SHP77 treated with DMSO at 0.1 percent for 48 hours (cell line): ENCODE results near the gene INSIG2.

Source experiments
- DNase-seq: peaks from one replicate; lab custom pipeline; 2025; lab: John Stamatoyannopoulos, UW

INSIG2 gene

DNA sequence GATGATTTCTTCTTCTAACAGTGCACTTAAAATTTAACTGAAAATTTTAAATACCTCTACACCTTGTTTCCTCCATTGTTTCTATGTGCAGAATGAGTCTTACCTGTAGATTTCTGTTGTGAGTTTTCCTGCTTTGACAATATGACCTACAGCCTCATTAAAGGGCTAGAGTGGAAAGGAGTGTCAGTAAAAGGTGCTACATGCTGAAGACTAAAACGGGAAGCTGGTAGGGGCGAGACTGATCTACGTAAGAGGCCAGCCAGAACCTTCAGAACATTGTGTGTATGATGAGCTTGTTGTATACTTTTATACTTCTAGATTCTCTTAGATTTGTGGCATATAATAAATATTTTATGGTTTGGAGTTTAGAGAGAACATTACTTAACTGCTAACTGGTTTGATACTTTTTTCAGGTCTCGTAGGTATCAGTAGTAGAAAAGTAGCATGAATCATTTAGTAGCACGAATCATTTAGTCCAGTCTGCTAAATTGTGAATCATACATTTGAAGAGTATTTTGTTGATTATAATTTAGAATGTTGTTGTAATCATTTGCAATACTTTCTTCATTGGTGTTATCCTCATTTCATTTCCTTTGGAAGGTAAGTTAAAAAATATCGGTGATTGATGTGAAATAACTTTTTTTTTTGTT is 14.3 kb downstream of the INSIG2 start:
- no peak for DNase-seq

DNA sequence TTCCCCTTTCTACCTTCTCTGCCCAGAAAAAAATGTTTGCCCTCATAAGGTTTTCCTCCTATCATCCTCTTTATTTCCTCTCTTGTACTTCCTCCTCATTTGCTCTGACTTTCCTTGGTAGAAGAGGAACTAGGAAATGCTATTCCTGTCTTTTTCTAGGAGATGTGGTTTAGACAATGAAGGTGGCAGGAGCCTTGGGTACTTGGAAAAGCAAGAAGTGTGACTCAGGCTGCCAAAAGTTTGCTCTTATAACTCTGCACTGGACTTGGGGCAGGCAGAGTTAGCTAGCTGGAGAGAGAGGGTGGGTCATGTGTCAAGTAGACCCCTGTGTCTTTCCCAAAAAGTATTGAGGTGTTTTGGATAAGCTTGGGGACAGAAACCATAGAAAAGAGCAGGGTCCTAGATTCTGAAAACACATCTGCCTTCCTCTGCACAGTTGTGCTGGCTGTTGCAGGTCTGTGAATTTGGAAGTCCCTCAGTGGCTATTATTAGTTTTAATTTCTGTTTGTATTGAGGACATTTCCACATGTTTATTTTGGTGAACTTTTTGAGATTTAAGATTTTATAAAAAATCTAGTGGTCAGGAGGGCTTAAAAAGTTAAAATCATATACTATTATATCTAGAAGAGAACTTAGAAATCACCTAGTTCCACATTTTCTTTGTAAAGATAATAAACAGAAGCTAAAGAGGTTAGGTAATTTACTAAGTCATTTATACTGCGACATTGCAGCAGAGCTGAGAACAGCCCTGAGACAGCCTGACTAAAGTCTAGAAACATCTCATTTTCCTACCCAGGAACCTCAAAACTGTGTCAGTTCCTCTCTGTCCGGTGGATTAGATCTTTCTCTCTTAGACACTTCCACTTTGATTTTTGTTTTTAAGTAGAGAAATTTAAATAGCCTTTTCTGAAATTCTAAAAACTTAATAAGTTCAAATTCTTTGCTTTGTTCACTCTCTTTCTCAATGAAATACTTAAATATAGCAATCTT is 16.0 kb downstream of the INSIG2 start:
- no peak for DNase-seq

GRCh38 chr2:118105497-118105896 is 17.2 kb downstream of the INSIG2 start:
- DNase-seq = no peak

GRCh38 chr2:118106926-118107325 is 18.7 kb downstream of the INSIG2 start:
- no peak for DNase-seq

DNA sequence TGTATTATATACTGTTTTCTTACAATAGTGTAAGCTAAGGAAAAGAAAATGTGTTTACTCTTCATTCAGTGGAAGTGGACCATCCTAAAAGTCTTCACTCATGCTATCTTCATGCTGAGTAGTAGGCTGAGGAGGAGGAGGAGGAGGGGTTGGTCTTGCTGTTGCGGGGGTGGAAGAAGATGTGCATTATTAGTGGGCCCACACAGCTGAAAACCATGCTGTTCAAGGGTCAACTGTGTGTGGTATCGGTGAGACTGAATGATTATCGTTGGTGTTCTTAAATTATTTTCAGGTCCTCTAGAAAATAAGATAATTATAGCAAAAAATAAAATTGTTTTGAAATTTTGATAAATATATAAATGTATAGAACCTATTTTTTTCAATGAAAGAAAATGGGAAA is 22.0 kb downstream of the INSIG2 start:
- no peak for DNase-seq

- no peak for DNase-seq
Measured at GRCh38 chr2:118110991-118111390, 22.7 kb downstream of the INSIG2 start.

DNA sequence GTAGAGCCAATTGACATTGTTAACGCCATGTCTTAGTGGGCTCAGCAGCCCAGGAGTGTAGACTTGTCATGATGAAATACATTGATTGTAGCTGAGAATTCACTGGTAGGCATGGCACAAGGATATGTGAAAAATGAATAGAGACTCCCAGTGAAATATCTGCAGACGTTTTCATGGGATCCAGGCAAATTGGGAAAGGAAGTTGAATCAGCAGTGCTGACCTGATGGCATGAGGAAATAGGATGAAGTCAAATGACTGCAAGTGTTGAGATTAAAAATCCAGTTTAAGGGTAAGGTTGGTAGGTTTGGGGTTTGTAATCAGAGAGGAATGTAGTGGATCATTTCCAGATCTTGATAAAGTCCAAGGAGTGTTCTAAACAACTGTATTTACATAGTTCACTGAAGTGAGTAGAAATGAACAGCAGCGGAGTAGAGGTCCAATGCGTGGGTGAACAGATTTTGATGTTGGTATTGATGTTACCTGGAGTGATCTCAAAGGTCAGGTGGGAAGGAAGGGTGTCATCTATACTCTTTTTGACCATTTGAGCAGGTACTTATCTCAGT is 24.6 kb downstream of the INSIG2 start:
- DNase-seq = no peak

DNA sequence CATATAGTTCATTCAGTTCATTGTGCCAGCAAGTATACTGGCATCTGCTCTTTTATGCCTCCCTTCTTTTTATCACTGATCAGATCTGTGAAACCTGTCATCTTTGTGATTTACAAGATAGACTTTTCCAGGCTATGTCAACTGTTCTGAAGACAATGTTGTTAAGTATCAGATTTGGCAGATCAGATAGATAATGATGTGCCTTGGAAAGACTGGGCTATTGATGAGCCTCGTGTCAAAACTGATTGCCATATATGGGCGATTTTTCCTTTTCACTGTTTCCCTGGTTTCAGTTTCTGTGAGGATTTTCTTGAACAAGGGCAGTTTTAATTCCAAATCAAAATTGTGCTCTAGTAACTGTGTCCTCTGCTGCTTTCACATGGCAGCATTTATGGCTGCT is 26.6 kb downstream of the INSIG2 start:
- DNase-seq = no peak

- DNase-seq = no peak
Measured at GRCh38 chr2:118115761-118116160, 27.5 kb downstream of the INSIG2 start.

DNA sequence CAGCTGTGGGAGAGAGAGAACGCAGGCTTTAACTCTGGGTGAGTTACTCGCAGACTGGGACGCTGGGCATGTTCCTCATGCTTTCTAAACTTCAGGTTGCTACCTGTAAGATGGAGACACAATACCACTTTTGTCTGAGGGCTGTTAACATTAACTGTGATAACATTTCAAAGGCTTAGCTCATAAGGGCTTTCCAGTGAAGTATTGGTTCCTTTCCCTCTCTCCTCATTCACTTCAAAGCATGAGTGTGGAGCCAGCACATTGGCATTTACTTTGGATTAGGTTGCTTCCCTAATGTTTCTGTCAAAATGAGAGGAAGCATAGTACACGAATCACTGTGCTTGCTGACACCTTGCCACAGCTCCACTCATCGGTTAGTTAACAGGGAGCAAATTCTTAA is 30.2 kb downstream of the INSIG2 start:
- no peak for DNase-seq

GRCh38 chr2:118119158-118119727 is 31.0 kb downstream of the INSIG2 start:
- DNase-seq = no peak

GRCh38 chr2:118119761-118120400 is 31.6 kb downstream of the INSIG2 start:
- no peak for DNase-seq

DNA sequence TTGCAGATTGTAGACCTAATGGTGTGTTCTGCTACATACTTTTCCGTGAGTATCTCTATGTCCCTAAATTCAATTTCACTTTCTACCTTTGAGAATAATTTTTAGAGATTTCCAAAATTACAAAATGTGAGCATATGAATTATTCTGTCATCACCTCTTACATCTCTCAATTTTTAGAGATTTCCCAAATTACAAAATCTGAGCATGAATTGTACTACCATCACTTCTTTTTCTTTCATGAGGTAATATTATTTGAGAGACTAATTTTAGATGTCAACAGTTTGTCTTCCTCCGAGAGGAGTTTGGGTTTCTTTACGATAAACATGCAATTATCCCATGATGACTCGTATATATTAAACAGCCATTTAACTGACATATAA is 32.1 kb downstream of the INSIG2 start:
- DNase-seq = no peak

GRCh38 chr2:118121101-118121500 is 32.8 kb downstream of the INSIG2 start:
- no peak for DNase-seq

- DNase-seq = no peak
Measured at GRCh38 chr2:118121986-118122524, 33.8 kb downstream of the INSIG2 start.

DNA sequence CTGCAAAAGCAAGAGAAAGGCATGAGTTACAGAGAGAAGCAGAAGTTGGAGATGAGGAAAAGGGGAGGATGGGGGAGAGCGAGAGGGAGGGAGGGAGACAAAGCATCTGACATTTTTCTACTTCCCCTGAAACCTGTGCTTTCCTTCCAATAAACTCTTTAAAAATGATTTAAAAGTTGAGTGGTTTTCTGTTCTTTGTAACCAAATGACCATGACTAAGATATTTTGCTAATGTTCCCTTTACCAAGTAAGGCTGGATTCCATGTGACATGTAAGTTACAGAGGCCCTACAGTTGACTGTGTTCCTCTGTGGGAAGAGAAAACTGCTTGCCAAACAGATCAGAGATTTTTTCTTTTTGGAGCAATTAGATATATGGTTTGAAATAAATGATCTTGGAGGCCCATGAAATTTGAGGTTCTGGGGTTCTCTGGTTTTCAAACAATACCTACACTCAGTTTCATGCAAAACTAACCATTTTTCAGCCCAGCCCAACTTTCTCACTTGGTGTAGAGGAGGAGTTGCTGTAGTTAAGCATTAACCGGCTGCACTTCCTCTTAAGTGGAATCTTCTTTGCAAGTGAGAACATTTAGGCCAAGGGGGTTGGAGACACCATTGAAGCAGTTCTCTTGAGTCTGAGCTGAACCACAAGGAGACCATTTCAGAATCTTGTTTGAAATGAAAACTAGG is 34.5 kb downstream of the INSIG2 start:
- DNase-seq = no peak

DNA sequence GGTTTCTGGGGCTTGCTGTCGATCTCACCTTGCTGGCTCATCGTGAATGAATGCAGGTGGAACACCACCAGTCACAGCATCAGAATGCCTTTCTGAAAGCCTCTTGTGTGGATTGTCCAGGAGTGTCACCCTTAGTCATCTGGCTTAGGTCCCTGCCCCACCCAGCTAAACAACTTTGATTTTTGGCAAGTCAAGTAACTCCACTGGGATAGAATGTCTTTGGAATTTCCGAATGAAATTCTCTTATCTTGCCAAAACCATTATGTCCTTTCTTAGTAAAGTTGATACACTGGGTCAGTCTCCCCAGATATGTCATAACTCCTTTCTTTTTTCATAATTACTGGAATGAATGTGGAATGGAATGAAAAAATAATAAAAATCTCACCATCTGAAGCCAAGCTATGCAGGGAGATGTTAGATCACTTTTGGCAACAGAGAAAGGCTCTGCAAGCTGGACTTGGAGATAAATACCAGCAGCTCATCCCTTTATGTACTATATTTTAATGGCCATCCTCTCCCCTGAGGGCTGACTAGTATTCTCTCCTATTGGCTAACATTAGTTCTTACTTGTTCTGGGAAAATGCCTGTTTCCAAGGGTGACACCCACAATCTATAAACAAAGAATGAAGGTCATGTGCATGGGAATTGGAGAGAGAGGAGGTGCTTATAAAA is 35.4 kb downstream of the INSIG2 start:
- DNase-seq = no peak

- DNase-seq = no peak
Measured at GRCh38 chr2:118124288-118124891, 36.1 kb downstream of the INSIG2 start.

DNA sequence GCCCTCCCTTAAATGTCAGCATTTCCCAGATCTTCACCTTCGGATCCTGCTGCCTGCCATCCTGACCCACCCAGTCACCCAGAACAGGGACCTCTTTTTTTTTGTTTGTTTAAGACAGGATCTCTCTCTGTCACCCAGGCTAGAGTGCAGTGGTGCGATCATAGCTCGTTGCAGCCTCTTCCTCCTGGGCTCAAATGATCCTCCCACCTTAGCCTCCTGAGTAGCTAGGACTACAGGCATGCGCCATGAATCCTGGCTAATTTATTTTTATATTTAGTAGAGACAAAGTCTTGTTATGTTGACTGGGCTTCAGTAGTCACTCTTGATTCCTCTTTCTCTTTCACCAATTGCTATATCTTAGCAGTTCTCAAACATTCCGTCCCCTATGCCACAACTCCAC is 39.0 kb downstream of the INSIG2 start:
- DNase-seq = no peak

DNA sequence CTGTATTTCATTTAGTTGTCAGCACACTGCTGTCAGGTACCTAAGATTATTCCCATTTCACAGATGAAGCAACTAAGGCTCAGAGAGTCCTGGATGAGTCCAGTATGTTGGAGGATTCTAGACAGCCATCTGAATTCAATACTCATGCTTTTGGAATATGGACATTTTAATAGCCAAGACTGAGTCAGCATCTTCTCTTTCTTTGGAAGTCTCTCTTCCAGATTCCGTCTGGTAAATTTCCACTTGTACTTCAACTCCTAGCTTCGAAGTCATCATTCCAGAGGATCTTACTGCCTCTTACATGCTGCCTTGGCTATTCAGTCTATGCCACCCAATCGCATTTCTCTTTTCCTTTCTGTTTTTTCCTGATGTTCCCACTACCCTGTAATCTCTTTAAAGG is 40.6 kb downstream of the INSIG2 start:
- no peak for DNase-seq
